LNCAP (cell line): ENCODE data around the gene FCN3.

Experiments
- TF ChIP-seq, protein P1 (sequence below): fragments of 450-650 bp; IDR thresholded peaks from 2 replicates; pipeline ENCODE4 v1.5.1; 2017; ENCODE audit warnings: mild to moderate bottlenecking

The FCN3 gene

DNA sequence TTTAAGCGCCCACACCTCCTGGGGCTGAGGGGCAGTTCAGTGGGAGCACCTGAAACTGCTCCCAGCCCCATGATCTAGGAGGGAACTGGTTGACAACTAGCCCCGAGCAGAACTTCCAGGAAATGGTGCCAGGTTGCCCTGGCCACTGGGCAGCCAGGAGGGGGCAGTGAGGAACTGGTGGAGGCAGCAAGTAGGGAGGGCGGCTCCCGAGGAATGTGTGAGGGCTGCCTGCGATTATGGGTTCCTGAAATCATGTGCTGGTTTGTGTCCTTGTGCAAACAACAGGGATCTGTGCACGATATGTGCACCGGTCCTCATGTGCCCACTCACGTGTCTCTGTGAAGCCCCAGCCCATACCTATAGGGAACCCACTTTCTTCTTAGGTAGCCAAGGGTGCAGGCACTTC lies 27.7 kb upstream of the FCN3 start:
- TF ChIP-seq, protein P1, sequence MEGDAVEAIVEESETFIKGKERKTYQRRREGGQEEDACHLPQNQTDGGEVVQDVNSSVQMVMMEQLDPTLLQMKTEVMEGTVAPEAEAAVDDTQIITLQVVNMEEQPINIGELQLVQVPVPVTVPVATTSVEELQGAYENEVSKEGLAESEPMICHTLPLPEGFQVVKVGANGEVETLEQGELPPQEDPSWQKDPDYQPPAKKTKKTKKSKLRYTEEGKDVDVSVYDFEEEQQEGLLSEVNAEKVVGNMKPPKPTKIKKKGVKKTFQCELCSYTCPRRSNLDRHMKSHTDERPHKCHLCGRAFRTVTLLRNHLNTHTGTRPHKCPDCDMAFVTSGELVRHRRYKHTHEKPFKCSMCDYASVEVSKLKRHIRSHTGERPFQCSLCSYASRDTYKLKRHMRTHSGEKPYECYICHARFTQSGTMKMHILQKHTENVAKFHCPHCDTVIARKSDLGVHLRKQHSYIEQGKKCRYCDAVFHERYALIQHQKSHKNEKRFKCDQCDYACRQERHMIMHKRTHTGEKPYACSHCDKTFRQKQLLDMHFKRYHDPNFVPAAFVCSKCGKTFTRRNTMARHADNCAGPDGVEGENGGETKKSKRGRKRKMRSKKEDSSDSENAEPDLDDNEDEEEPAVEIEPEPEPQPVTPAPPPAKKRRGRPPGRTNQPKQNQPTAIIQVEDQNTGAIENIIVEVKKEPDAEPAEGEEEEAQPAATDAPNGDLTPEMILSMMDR, result peak; percentile 29; the same call in 1 of the 2 replicates

DNA sequence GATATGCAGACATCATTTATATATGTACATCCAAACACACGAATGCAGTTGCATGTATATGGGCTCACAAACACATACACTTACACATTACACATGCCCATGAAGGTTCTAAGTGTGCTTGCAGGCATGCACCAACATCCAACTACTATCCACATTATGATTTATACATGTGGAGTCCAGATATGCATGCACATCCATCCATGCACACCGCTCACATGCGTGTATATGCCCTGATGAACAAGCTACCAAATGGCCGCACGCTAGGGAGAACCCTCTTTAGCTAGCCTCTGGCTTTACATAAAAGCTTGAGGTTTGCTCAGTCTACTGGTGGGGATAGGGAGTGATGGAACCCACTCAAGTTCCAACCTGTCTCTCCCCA lies 26.3 kb upstream of the FCN3 start:
- TF ChIP-seq, protein P1, result no peak

DNA sequence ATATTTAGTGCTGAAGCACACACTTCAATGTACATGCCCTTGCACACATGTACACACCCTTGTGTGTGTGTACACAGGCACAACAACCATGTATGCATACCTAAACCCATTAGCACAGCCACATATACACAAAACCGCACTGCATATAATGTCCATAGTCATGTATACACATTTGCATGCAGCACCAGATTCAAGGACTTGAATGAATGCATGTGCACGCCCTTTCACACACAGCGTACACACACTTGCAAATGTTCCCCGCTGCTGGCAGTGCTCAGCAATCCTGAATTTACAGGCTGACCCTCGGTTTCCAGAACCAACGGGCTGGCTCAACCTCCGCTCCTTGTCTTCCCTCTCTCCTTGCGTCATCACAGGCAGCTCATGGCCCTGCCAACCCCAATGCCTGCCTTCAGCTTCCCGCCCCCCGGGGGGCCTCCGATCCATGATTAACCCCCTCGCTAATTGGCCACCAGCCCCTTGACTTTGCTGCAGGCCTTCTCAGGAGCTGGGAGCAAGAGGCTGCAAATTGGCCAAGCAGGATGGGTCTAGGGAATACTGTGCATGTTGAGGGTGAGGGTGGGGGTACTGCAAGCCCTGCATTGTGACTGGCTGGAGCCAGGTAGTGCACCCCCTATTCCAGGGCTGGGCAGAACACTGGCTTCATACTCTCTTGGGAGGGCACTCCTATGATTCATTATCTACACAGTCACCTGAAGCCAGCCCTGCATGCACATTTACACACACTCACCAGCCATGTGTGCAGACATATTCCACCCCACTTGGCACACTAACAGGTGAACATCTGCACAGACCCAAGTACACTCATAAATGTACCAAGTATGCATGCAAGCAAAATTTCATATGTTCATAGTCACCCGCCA lies 25.7 kb upstream of the FCN3 start:
- TF ChIP-seq, protein P1, result no peak

DNA sequence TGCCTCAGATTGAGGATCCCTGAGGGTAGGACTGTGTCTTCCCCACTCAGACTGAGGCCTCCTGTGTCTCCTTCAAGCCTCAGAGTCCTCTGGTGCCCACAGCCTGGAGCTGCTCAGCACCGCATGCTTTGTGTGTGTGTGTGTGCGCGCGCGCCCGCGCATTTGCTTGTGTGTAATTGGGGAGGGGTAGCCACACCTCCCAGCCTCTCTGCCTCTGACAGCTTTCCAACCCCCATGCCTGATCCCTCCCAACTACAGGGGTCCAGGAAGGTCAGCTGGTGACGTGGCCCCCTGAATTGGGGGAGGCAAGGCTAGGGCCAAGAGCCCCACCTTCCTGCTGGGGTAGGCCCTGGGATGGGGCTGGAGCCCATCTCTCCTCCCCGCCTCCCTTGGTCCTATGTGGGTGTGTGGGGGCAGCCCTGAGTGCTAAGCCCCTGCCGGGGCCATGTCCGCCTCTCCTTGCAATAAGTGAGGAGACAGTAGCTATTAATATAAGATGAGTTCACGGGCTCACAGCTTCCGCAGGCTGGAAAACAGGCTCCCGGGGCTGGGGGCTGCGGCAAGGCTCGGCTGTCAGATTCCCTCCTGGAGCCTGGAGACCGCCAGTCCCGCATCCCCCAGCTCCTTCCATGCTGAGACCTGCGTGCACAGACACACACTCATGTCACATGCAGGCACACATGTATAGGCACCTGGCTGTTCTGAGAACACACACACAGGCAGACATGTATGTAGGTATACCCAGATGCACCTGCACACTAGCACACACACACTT lies 24.8 kb upstream of the FCN3 start:
- TF ChIP-seq, protein P1, result no peak

DNA sequence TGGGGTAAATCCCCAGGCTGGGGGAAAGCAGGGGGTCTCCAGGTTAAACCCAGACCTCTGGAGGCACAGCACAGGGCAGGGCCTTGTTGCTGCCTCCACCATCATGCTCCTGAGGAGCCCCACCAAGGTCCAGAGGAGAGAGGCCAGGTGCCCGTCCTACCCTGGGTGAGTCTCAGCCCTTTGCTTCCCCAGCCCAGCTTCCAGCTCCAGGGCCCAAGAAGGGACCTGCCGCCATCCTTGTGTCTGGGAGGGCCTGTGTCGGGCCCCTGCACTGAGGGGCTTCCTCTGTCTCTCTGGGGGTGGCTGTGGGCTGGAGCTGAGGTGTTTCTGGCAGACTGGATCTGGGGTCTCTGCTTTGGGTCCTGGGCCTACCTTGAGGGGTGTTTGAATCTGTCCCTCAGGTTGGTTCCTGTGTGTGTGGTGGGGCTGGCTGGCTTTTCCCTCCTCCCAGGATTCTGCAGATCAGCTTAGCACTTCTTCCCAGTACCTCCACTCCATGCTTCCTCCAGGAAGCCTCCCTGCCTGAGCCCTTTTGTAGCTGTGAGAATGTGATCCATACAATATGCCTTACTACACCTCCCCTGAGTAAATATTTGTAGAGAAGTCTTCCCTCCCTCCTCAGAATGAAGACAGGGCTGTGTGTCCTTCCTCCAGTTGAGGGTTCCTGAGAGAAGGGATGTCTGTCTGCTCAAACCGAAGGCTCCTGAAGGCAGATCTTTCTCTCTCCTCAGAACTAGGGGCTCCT lies 24.0 kb upstream of the FCN3 start:
- TF ChIP-seq, protein P1, result no peak

DNA sequence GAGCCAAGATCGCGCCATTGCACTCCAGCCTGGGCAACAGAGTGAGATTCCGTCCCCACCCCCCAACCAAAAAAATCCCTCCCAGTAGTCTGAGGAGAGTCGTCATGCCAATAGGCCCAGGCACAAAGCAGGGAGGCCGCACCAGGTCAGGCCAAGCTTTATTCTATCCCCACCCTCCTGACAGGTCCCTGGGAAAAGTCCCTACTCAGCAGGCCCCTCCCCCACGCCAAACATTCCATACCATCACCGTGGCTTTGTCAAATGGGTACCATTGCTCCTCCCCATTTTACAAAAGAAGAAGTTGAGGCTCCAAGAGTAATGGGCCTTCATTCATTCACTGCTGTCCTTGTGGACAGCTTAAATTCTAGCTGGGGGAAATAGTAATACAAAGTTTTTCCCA lies 23.1 kb upstream of the FCN3 start:
- TF ChIP-seq, protein P1, result no peak

DNA sequence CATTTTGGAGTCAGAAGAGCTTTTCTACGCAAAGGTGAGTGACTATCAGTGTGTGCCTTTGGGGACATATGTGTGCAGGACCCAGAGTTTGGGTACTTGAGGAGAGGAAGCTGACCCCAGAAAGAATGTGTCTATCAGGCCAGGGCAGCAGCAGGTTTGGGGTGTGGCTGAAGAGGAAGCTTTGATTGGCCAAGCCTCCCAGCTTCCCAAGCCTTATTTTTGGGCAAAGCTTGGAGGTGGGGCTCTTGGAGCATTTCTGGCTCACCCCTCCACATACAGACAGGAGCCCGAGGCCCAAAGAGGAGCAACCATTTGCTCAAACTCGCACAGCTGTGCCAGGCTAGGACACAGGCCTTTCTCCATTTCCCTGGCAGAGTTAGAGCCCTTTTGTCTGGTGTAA lies 22.5 kb upstream of the FCN3 start:
- TF ChIP-seq, protein P1, result no peak
